Transverse colon (tissue), 4 donors: ENCODE measurements around the gene BTG4. TPM values are rescaled to one million over a fixed set of nuclear protein-coding genes. Genes with fewer than 3 reads are reported as not detected.

Experiments used
- DNase-seq: peaks from one replicate; pipeline ENCODE4 v3.0.0-alpha.2; 2019
- H3K27ac ChIP-seq, 4 donors: fragments of 200-600 bp; sonication (generic); 2 replicates each; pipeline ENCODE4 v1.5.1; 2016 to 2018; ENCODE audit warnings: inconsistent platforms in 4 of 4
- H3K27me3 ChIP-seq: fragments of 200-600 bp; sonication (generic); 2 replicates; pipeline ENCODE4 v1.5.1; 2017; ENCODE audit warnings: inconsistent platforms
- H3K36me3 ChIP-seq, 4 donors: fragments of 200-600 bp; sonication (generic); 2 replicates each; pipeline ENCODE4 v1.5.1; 2017 to 2019; ENCODE audit warnings: inconsistent platforms in 4 of 4
- H3K4me1 ChIP-seq, 4 donors: fragments of 200-600 bp; sonication (generic); 2 replicates each; pipeline ENCODE4 v1.5.1; 2017 to 2020; ENCODE audit warnings: inconsistent platforms in 4 of 4
- H3K4me3 ChIP-seq, 4 donors: fragments of 200-600 bp; sonication (generic); 1 replicate in 1 of 4; 2 replicates in 3 of 4; pipeline versions ENCODE4 v1.5.1 to v1.6.1; 2017 to 2019; ENCODE audit warnings: inconsistent platforms in 4 of 4
- H3K9me3 ChIP-seq, 2 donors: fragments of 200-600 bp; sonication (generic); 2 replicates each; pipeline ENCODE4 v1.5.1; 2017 to 2019; ENCODE audit warnings: inconsistent platforms in 2 of 2
- CTCF ChIP-seq, 5 experiments: fragments of 200-600 bp in 3 of 5; fragments of 450-650 bp in 2 of 5; sonication (generic) in 3 of 5; IDR thresholded peaks; 1 replicate in 2 of 5; 2 replicates in 3 of 5; pipeline ENCODE4 v1.5.1; 2016 to 2017; ENCODE audit warnings: antibody characterized with exemption in 5 of 5, inconsistent platforms in 3 of 5, mild to moderate bottlenecking in 2 of 5, moderate library complexity in 1 of 5
- EP300 ChIP-seq: sonication (generic); formaldehyde crosslinking; IDR thresholded peaks from one replicate; pipeline ENCODE4 v1.6.1; 2017; ENCODE audit warnings: antibody characterized with exemption, low read depth
- POLR2A ChIP-seq: fragments of 450-650 bp; IDR thresholded peaks from one replicate; pipeline ENCODE4 v1.6.1; 2016; ENCODE audit warnings: antibody characterized with exemption, mild to moderate bottlenecking, moderate library complexity
- POLR2AphosphoS5 ChIP-seq, 3 donors: sonication (generic); formaldehyde crosslinking; IDR thresholded peaks; one replicate each; pipeline ENCODE4 v1.6.1; 2016; ENCODE audit warnings: antibody characterized with exemption in 3 of 3
- WGBS, 2 donors: methylation state at CpG; one replicate each; pipeline ENCODE4 v1.1.5; 2018; ENCODE audit warnings: low coverage in 1 of 2; 5-methylcytosine and 5-hydroxymethylcytosine counted together
- in situ Hi-C, 4 donors: fragments of 200-750 bp; cut with MboI; loops; one replicate each; pipeline versions ENCODE4 v1.15.0 to v1.15.1; 2017; ENCODE audit warnings: low sequenced_read_pairs in 3 of 4, low pct_ligation_motif_present in 1 of 4, low pct_unique_long_range_greater_than_20kb in 1 of 4
- intact Hi-C: fragments of 100-400 bp; cut with DNase I; formaldehyde crosslinking; loops from one replicate; pipeline ENCODE4 v1.15.1; 2023; ENCODE audit warnings: low total_unique reads
- total RNA-seq, 4 donors: library from RNA; depleted of rRNA; stranded (reverse); fragments of >200 nt; gene quantifications; one replicate each; pipeline ENCODE4 v1.1.0, GENCODE V29; 2016

Gene BTG4
- total RNA-seq, 4 donors from 2014 or later = not detected

DNA sequence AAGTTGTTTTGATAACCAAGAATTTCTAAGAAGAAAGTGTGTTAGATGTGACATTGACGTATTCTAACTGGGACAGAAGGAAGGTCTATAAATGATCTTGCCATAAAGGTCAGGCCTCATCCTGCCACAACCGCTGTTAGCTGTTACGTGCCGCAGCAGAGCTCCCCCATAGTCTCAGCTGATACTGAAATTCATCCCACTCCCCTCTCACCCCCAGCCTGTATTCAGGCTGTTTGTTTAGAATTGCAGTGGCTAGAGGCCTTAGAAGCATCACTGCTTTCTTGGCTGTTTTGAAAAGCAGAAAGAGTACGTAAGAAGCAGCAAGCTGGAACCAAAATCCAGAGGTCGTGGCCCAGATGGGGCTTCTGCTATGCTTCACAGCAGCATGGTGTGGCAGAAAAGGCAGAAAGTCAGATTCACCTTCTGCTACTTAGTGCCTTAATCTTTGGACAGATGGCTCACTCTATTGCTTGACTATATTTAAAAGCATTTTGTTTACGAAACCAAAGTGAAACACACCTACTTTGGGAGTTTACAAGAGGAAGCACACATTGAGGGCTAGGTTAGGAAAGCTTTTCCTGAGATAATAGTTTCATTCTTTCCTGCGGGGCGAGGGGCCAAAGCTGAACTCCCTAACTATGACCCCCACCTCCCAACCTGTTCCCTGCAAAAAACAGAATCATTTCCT, 27.4 kb upstream of the BTG4 start:
- intact Hi-C loops (no loop called here), in situ Hi-C loops (no loop called here)
- Histone ChIP-seq H3K4me1 (peaks cover 0 to 15% (median 5%) of the 10 kb centered on the region in 4 donors), H3K36me3 (no peaks in the 10 kb centered on the region), H3K4me3 (peak overlapping the region in 3 of 4 donors; percentile 28 to 53 (median 44)), H3K9me3 (no peaks in the 10 kb centered on the region), H3K27ac (peak overlapping the region; percentile 67 to 86 (median 77)), H3K27me3 (peaks cover 62% of the 10 kb centered on the region)
- no peak for TF ChIP-seq POLR2AphosphoS5 (IDR thresholded peaks at IDR 0.05)
- TF ChIP-seq EP300 = no peak
- TF ChIP-seq POLR2A = no peak
- TF ChIP-seq CTCF (IDR thresholded peaks at IDR 0.05) = no peak
- 61 to 78% methylated on average over 7 to 9 of the region's 9 CpGs for WGBS, 2 donors
- DNase-seq = no peak

DNA sequence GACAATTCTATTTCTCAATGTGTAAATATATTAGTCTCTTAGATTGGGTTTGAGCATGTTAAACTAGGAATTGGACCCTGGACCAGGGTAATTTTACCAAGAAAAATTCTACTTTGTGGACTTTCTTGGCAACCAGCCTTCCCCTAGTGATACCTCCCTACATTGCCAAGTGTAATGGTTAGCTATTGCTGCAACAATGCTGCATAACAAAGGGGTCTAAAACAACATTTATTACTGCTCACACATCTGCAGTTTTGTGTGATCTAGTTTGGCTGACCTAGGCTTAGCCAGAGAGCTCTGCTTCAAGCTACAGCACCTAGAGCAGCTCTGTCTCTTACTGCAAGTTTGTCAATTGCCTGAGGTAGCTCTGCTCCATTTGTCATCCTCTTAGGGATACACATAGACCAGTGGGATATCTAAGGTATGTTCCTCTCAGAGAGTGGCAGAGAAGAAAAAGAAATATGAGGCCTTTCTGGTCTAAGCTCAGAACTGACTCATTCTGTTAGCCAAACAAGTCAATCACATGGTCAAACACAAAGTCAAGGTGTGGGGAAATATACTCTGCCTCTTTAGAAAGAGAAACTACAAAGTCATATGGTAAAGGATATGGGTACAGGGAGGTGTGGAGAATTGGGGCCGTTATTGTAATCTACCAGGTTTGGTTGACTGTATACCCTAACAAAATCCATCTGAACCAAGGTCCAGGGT, 26.4 kb upstream of the BTG4 start:
- Histone ChIP-seq H3K27ac (peak overlapping the region in 1 of 4 donors; percentile 86), H3K36me3 (no peaks in the 10 kb centered on the region), H3K27me3 (peaks cover 71% of the 10 kb centered on the region), H3K4me1 (peaks cover 0 to 15% (median 5%) of the 10 kb centered on the region in 4 donors), H3K4me3 (no peak overlapping the region), H3K9me3 (no peaks in the 10 kb centered on the region)
- WGBS, 2 donors = 66 to 71% methylated on average over 1 of the region's 1 CpG
- TF ChIP-seq CTCF (IDR thresholded peaks at IDR 0.05) = no peak
- no peak for TF ChIP-seq POLR2A
- TF ChIP-seq POLR2AphosphoS5 (IDR thresholded peaks at IDR 0.05) = no peak
- TF ChIP-seq EP300 = no peak
- intact Hi-C loops (no loop called here), in situ Hi-C loops (no loop called here)
- DNase-seq = no peak

GRCh38 chr11:111537336-111537860, 25.2 kb upstream of the BTG4 start:
- TF ChIP-seq CTCF (IDR thresholded peaks at IDR 0.05) = no peak
- no peak for TF ChIP-seq POLR2A
- no peak for TF ChIP-seq EP300
- no peak for TF ChIP-seq POLR2AphosphoS5 (IDR thresholded peaks at IDR 0.05)

DNA sequence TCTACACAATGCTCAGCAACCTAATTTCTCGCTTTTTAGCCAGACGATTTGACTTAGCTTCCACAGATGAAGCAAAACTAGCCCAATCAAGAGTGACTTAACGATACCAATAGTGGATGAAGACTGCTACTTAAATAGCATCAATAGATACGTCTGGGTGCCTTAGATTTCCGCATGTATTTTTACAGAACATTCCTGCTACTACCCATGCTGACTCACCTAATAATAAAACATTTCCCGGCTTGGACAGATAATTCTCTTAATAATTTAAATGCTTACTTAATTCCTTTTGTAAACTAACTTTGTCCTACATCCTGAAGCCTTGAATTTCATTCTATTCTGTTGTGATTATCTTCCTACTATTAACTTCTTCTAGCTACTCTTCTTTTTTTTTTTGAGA, 23.1 kb upstream of the BTG4 start:
- WGBS, 2 donors = 85 to 92% methylated on average over 3 to 6 of the region's 6 CpGs
- Histone ChIP-seq H3K4me3 (no peak overlapping the region), H3K4me1 (peaks cover 0 to 2% (median 1%) of the 10 kb centered on the region in 4 donors), H3K27me3 (peaks cover 49% of the 10 kb centered on the region), H3K36me3 (no peaks in the 10 kb centered on the region), H3K27ac (no peak overlapping the region), H3K9me3 (no peaks in the 10 kb centered on the region)
- in situ Hi-C loops = no loop called here
- DNase-seq = no peak
- intact Hi-C loops = no loop called here
- TF ChIP-seq CTCF (IDR thresholded peaks at IDR 0.05) (no peak), EP300 (no peak), POLR2A (no peak), POLR2AphosphoS5 (IDR thresholded peaks at IDR 0.05) (no peak)

More at GRCh38 chr11:111537336-111537860, 25.2 kb upstream of the BTG4 start:
- WGBS, 2 donors = 67 to 77% methylated on average over 3 of the region's 3 CpGs
- no peak overlapping the region for H3K27ac ChIP-seq
- peaks cover 0 to 15% (median 5%) of the 10 kb centered on the region in 4 donors for H3K4me1 ChIP-seq
- intact Hi-C loops (no loop called here), in situ Hi-C loops (no loop called here)
- DNase-seq = no peak
- H3K27me3 ChIP-seq = peaks cover 68% of the 10 kb centered on the region
- H3K9me3 ChIP-seq = no peaks in the 10 kb centered on the region
- H3K4me3 ChIP-seq = no peak overlapping the region
- no peaks in the 10 kb centered on the region for H3K36me3 ChIP-seq
